GM12878 (cell line): Measurements from ENCODE around the gene RALGPS1. TPM values are rescaled to one million over a fixed set of nuclear protein-coding genes. Genes with fewer than 3 reads are reported as not detected.

ENCODE experiments used
- ATAC-seq: fragments of 200-7000 bp; cut with Tn5 transposase; 3 replicates; pipeline ENCODE4 v1.9.1; 2020; ENCODE audit warnings: mild to moderate bottlenecking, moderate library complexity
- BruUV-seq: library from RNA; stranded (reverse); fragments of 400-500 nt; replicated peaks from 2 replicates; lab custom pipeline; 2021; lab: Mats Ljungman, UMichigan
- CTCF ChIA-PET: fragments of 300-600 bp; sonication (Branson Sonifier 250); formaldehyde crosslinking; extraction: SDS; loops from one replicate; lab custom pipeline; 2021; ENCODE audit warnings: inconsistent platforms; lab: Yijun Ruan, JAX
- POLR2A ChIA-PET: fragments of 350-600 bp; formaldehyde crosslinking; extraction: SDS; loops from one replicate; lab custom pipeline; 2021; ENCODE audit warnings: inconsistent platforms; lab: Charles Lee
- RAD21 ChIA-PET: fragments of 300-600 bp; sonication (Branson Sonifier 250); formaldehyde crosslinking; loops from one replicate; lab custom pipeline; 2023; ENCODE audit warnings: antibody characterized with exemption; ENCODE audit not compliant: unreplicated experiment; lab: Charles Lee
- SMC1A ChIA-PET: fragments of 300-600 bp; sonication (Branson Sonifier 250); formaldehyde crosslinking; loops from one replicate; lab custom pipeline; 2023; ENCODE audit not compliant: unreplicated experiment, uncharacterized antibody; lab: Charles Lee
- DNase-seq: peaks from one replicate; pipeline ENCODE4 v3.0.0-alpha.2; 2011; ENCODE audit warnings: low read depth, low spot score
- FAIRE-seq: peaks from 3 replicates; lab custom pipeline; 2011; peaks lifted over from hg19 to GRCh38; lab: Jason Lieb, UNC
- H2AFZ ChIP-seq: 2 replicates; pipeline ENCODE4 v1.6.0; 2011; ENCODE audit warnings: low read depth, low read length, control low read depth; ENCODE audit not compliant: control insufficient read depth
- H3K27ac ChIP-seq: 2 replicates; pipeline ENCODE4 v1.5.1; 2011; ENCODE audit warnings: control low read depth; ENCODE audit not compliant: control insufficient read depth, insufficient read depth
- H3K27me3 ChIP-seq, 2 experiments: replicated peaks in 1 of 2; 2 replicates each; pipeline versions ENCODE4 v1.6.0 to v1.6.1; 2011; ENCODE audit warnings: low read length in 1 of 2; ENCODE audit not compliant: control insufficient read depth in 2 of 2, insufficient read depth in 2 of 2
- H3K36me3 ChIP-seq, 2 experiments: 2 replicates each; pipeline ENCODE4 v1.5.1; 2011; ENCODE audit warnings: low read length in 1 of 2; ENCODE audit not compliant: control insufficient read depth in 2 of 2, insufficient read depth in 2 of 2
- H3K4me1 ChIP-seq: 2 replicates; pipeline ENCODE4 v1.6.1; 2011; ENCODE audit warnings: mild to moderate bottlenecking, low read length, moderate library complexity, mixed read lengths; ENCODE audit not compliant: control insufficient read depth, insufficient read depth
- H3K4me2 ChIP-seq: 2 replicates; pipeline ENCODE4 v1.6.0; 2011; ENCODE audit warnings: control low read depth; ENCODE audit not compliant: control insufficient read depth, insufficient read depth
- H3K4me3 ChIP-seq: fragments of 200-600 bp; sonication (generic); 2 replicates; pipeline ENCODE4 v1.5.1; 2016
- H3K79me2 ChIP-seq: 2 replicates; pipeline ENCODE4 v1.6.0; 2011; ENCODE audit warnings: low read length; ENCODE audit not compliant: control insufficient read depth, insufficient read depth
- H3K9ac ChIP-seq: 2 replicates; pipeline ENCODE4 v1.8.0; 2011; ENCODE audit warnings: low read length, control low read depth, mixed read lengths; ENCODE audit not compliant: control insufficient read depth, insufficient read depth
- H3K9me3 ChIP-seq: replicated peaks from 3 replicates; pipeline ENCODE4 v1.5.1; 2011; ENCODE audit warnings: mild to moderate bottlenecking, low read length; ENCODE audit not compliant: control insufficient read depth, insufficient read depth
- H4K20me1 ChIP-seq: 2 replicates; pipeline ENCODE4 v1.6.0; 2011; ENCODE audit not compliant: control insufficient read depth, insufficient read depth
- CHD1 ChIP-seq: IDR thresholded peaks from 2 replicates; pipeline ENCODE4 v1.6.1; 2012; ENCODE audit warnings: low read depth, low read length, improper control_type of control experiment
- FOXK2 ChIP-seq: fragments of 450-650 bp; IDR thresholded peaks from 2 replicates; pipeline ENCODE4 v1.6.1; 2017; ENCODE audit warnings: mild to moderate bottlenecking, moderate library complexity
- GATAD2B ChIP-seq: fragments of 450-650 bp; conservative IDR thresholded peaks from 2 replicates; pipeline ENCODE4 v1.6.1; 2017; ENCODE audit warnings: low read depth, mild to moderate bottlenecking, moderate library complexity
- HCFC1 ChIP-seq: fragments of 150-350 bp; IDR thresholded peaks from 2 replicates; pipeline ENCODE4 v1.6.1; 2014; ENCODE audit warnings: low read length
- MYC ChIP-seq: IDR thresholded peaks from 2 replicates; pipeline ENCODE4 v1.6.1; 2011; ENCODE audit warnings: mild to moderate bottlenecking, low read length, moderate library complexity, inconsistent platforms; ENCODE audit not compliant: insufficient read depth, insufficient replicate concordance, insufficient read length, severe bottlenecking
- POLR2A ChIP-seq: IDR thresholded peaks from 2 replicates; pipeline ENCODE4 v1.6.1; 2011; ENCODE audit warnings: low read depth, mild to moderate bottlenecking, low read length
- RB1 ChIP-seq: fragments of 450-650 bp; formaldehyde crosslinking; IDR thresholded peaks from 2 replicates; pipeline ENCODE4 v1.6.1; 2017; ENCODE audit warnings: mild to moderate bottlenecking, borderline replicate concordance
- RCOR1 ChIP-seq: conservative IDR thresholded peaks from 2 replicates; pipeline ENCODE4 v1.6.1; 2012; ENCODE audit warnings: low read depth, low read length, improper control_type of control experiment
- RUNX3 ChIP-seq: IDR thresholded peaks from 2 replicates; pipeline ENCODE4 v1.6.1; 2012; ENCODE audit warnings: low read length, inconsistent platforms
- SIX5 ChIP-seq: IDR thresholded peaks from 2 replicates; pipeline ENCODE4 v1.6.1; 2011; ENCODE audit warnings: mild to moderate bottlenecking, low read depth, low read length, moderate library complexity; ENCODE audit not compliant: severe bottlenecking
- SMC3 ChIP-seq: IDR thresholded peaks from 2 replicates; pipeline ENCODE4 v1.6.1; 2011; ENCODE audit warnings: low read length, improper control_type of control experiment, borderline replicate concordance
- STAT3 ChIP-seq: IDR thresholded peaks from 2 replicates; pipeline ENCODE4 v1.6.1; 2011; ENCODE audit warnings: low read depth, low read length, improper control_type of control experiment
- TAF1 ChIP-seq: IDR thresholded peaks from 2 replicates; pipeline ENCODE4 v1.6.1; 2011; ENCODE audit warnings: mild to moderate bottlenecking, low read depth, low read length, borderline replicate concordance
- TCF3 ChIP-seq: IDR thresholded peaks from 2 replicates; pipeline ENCODE4 v1.6.1; 2012; ENCODE audit warnings: low read depth, mild to moderate bottlenecking, low read length, borderline replicate concordance; ENCODE audit not compliant: insufficient read depth
- USF1 ChIP-seq: IDR thresholded peaks from 2 replicates; pipeline ENCODE4 v1.6.1; 2011; ENCODE audit warnings: borderline replicate concordance, low read depth, mild to moderate bottlenecking, moderate library complexity, mixed read lengths, low read length; ENCODE audit not compliant: insufficient read depth; ENCODE audit errors: extremely low read length
- ZBED1 ChIP-seq: IDR thresholded peaks from 2 replicates; pipeline ENCODE4 v1.6.1; 2016; ENCODE audit warnings: borderline replicate concordance
- WGBS: methylation state at CpG from one replicate; pipeline ENCODE4 v1.1.6; 2016; ENCODE audit warnings: low lambda C conversion rate; ENCODE audit not compliant: insufficient replicate concordance, insufficient coverage; ENCODE audit errors: missing lambda C conversion rate; 5-methylcytosine and 5-hydroxymethylcytosine counted together
- in situ Hi-C: fragments of 300-500 bp; cut with MboI; formaldehyde crosslinking; loops from 9 replicates; pipeline ENCODE4 v1.14.3; 2018; ENCODE audit warnings: mixed read lengths
- intact Hi-C: fragments of 100-400 bp; cut with micrococcal nuclease; formaldehyde crosslinking; loops from one replicate; pipeline ENCODE4 v1.14.2; 2022; ENCODE audit not compliant: unreplicated experiment
- polyA plus RNA-seq, 11 experiments: library from polyadenylated mRNA; depleted of rRNA in 4 of 11; unstranded in 6 of 11; stranded (reverse) in 5 of 11; fragments of >200 nt; fragmentation: Nextera tagmentation in 4 of 11; fragmentation: Illumina TruSeq in 1 of 11; extraction: Ambion mirVana in 4 of 11; extraction: Trizol in 1 of 11; gene quantifications; 1 replicate in 1 of 11; 2 replicates in 10 of 11; pipeline versions ENCODE4 v1.2.1 to v1.2.3, GENCODE V29; 2011 to 2016; ENCODE audit warnings: inconsistent platforms in 2 of 11, missing spikeins in 2 of 11, low read depth in 1 of 11
- total RNA-seq, 4 experiments: library from RNA; depleted of rRNA in 3 of 4; stranded (reverse); fragments of >200 nt in 3 of 4; fragmentation: Illumina TruSeq in 1 of 4; extraction: Trizol in 1 of 4; gene quantifications; 2 replicates each; pipeline versions ENCODE4 v1.2.1 to v1.2.3, GENCODE V29; 2013 to 2021
- TF ChIP-seq, protein P1 (sequence below): IDR thresholded peaks from 2 replicates; pipeline ENCODE4 v1.6.1; 2012; ENCODE audit warnings: low read depth, low read length, improper control_type of control experiment
- TF ChIP-seq, protein P2 (sequence below): fragments of 450-650 bp; IDR thresholded peaks from 2 replicates; pipeline ENCODE4 v1.6.1; 2016; ENCODE audit warnings: mild to moderate bottlenecking
- TF ChIP-seq, protein P3 (sequence below): fragments of 450-650 bp; IDR thresholded peaks from 2 replicates; pipeline ENCODE4 v1.6.1; 2016; ENCODE audit warnings: mild to moderate bottlenecking

Gene RALGPS1
- total and polyA plus RNA-seq, 10 of the 15 experiments (the other 5 are each of a cell fraction or from before 2014, with no cell fraction given): 0.13 to 5.6 (median 2.7) TPM

DNA sequence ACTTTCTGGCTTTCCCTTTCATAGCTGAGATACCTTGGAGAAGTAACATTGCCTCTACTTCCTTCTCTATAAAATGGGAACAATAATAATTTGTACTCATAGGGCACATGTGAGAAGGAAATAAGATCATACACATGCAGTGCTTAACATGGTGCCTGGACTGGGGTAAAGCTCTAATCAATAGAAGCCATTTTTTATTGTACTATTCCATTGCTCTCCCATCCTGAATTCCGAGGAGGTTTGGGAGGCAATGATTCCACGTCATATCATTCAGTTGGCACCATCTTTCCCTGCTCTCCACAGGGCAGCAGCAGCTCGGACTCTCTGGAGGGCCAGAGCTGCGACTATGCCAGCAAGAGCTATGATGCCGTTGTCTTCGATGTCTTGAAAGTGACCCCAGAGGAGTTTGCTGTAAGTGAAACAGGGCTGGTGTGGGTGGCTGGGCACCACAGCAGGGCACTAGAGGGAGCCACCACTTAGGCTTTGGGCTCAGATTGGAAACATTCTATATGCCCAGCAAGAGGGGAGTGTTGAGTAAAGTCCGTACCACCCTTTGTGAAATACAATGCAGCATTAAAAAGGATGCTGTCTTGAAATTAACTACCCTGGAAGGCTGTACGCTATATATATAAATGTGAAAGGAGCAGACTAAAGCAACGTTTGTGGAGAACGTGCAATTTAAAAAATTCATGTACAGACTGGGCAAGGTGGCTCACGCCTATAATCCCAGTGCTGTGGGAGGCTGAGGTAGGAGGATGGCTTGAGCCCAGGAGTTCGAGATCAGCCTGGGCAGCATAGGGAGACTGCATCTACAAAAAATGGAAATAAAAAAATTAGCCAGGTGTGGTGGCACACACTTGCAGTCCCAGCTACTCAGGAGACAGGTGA is 51.2 kb downstream of the RALGPS1 start:
- H3K9me3 ChIP-seq: no peaks in the 10 kb centered on the region
- no peak overlapping the region for H3K4me3 ChIP-seq
- POLR2A ChIA-PET: interaction anchor here (0.8 to 1.1 kb wide), 2 partner anchors 205 to 233 kb away, joined by 3 to 5 read pairs; no protein-coding TSS in a partner anchor
- peak; percentile 47 for FAIRE-seq
- WGBS: 59% methylated on average over 12 of the region's 12 CpGs
- ATAC-seq: peak; percentile 99
- CTCF ChIA-PET: interaction anchor here (0.6 to 10.8 kb wide), 44 partner anchors 8 to 283 kb away, joined by 3 to 174 read pairs (median 4); no protein-coding TSS in a partner anchor
- H2AFZ ChIP-seq: no peak overlapping the region
- no peaks in the 10 kb centered on the region; a peak in 2 of 4 replicates for H3K36me3 ChIP-seq
- in situ Hi-C loops: loop anchor here (5.0 kb wide), 1 partner anchor 232 kb away; no protein-coding TSS in a partner anchor
- no peak overlapping the region for H3K4me2 ChIP-seq
- H3K79me2 ChIP-seq: no peaks in the 10 kb centered on the region
- no peaks in the 10 kb centered on the region for H4K20me1 ChIP-seq
- H3K27me3 ChIP-seq: no peaks in the 10 kb centered on the region
- RAD21 ChIA-PET: interaction anchor here (0.6 to 5.2 kb wide), 21 partner anchors 9 to 249 kb away, joined by 3 to 63 read pairs (median 5); no protein-coding TSS in a partner anchor
- intact Hi-C loops: loop anchor here (1.0 kb wide), 2 partner anchors 202 to 234 kb away; no protein-coding TSS in a partner anchor
- no peaks in the 10 kb centered on the region for H3K4me1 ChIP-seq
- no peak overlapping the region for H3K27ac ChIP-seq
- DNase-seq: no peak
- no TSS peak for BruUV-seq
- no peak overlapping the region for H3K9ac ChIP-seq
- SMC1A ChIA-PET: interaction anchor here (0.7 to 8.6 kb wide), 33 partner anchors 8 to 490 kb away, joined by 3 to 124 read pairs (median 5); partner anchors contain the start of gene SLC2A8
- TF ChIP-seq RCOR1 (no peak), POLR2A (no peak), SMC3 (peak; percentile 87), RB1 (no peak), STAT3 (no peak), FOXK2 (no peak), RUNX3 (peak; percentile 33; the same call in 1 of the 2 replicates), ZBED1 (no peak), CHD1 (no peak), TAF1 (no peak), GATAD2B (no peak), TCF3 (no peak), MYC (no peak), HCFC1 (no peak), USF1 (no peak), SIX5 (no peak)
- TF ChIP-seq, protein P1, sequence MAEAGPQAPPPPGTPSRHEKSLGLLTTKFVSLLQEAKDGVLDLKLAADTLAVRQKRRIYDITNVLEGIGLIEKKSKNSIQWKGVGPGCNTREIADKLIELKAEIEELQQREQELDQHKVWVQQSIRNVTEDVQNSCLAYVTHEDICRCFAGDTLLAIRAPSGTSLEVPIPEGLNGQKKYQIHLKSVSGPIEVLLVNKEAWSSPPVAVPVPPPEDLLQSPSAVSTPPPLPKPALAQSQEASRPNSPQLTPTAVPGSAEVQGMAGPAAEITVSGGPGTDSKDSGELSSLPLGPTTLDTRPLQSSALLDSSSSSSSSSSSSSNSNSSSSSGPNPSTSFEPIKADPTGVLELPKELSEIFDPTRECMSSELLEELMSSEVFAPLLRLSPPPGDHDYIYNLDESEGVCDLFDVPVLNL: no peak
- TF ChIP-seq, protein P2, sequence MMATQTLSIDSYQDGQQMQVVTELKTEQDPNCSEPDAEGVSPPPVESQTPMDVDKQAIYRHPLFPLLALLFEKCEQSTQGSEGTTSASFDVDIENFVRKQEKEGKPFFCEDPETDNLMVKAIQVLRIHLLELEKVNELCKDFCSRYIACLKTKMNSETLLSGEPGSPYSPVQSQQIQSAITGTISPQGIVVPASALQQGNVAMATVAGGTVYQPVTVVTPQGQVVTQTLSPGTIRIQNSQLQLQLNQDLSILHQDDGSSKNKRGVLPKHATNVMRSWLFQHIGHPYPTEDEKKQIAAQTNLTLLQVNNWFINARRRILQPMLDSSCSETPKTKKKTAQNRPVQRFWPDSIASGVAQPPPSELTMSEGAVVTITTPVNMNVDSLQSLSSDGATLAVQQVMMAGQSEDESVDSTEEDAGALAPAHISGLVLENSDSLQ: no peak
- TF ChIP-seq, protein P3, sequence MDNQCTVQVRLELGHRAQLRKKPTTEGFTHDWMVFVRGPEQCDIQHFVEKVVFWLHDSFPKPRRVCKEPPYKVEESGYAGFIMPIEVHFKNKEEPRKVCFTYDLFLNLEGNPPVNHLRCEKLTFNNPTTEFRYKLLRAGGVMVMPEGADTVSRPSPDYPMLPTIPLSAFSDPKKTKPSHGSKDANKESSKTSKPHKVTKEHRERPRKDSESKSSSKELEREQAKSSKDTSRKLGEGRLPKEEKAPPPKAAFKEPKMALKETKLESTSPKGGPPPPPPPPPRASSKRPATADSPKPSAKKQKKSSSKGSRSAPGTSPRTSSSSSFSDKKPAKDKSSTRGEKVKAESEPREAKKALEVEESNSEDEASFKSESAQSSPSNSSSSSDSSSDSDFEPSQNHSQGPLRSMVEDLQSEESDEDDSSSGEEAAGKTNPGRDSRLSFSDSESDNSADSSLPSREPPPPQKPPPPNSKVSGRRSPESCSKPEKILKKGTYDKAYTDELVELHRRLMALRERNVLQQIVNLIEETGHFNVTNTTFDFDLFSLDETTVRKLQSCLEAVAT: peak; percentile 65
